ENCODE measurements around the gene LRFN5.
"Not testable (repeated sequence)": the region's sequence is repeated elsewhere in the genome, so short reads cannot be mapped to it uniquely, and the experiment has no call there.

The LRFN5 gene

GRCh38 chr14:41636492-41637392 lies 30.1 kb downstream of the LRFN5 start:
- no peak for DNase-seq (ENCODE audit: low spot score)

- DNase-seq (ENCODE audit: low spot score) = no peak
Observed at GRCh38 chr14:41641690-41642089, 35.0 kb downstream of the LRFN5 start.

- no peak for DNase-seq (ENCODE audit: low spot score)
Observed at GRCh38 chr14:41642367-41642766, 35.7 kb downstream of the LRFN5 start.

GRCh38 chr14:41642789-41643188 lies 36.1 kb downstream of the LRFN5 start:
- DNase-seq (ENCODE audit: low spot score) = no peak

- DNase-seq (ENCODE audit: low spot score) = no peak
Observed at GRCh38 chr14:41644606-41645005, 37.9 kb downstream of the LRFN5 start.

- no peak for DNase-seq (ENCODE audit: low spot score)
Observed at GRCh38 chr14:41650802-41651201, 44.1 kb downstream of the LRFN5 start.

- DNase-seq (ENCODE audit: low spot score) = no peak
Observed at GRCh38 chr14:41654196-41654595, 47.5 kb downstream of the LRFN5 start.

GRCh38 chr14:41662780-41663472 lies 56.2 kb downstream of the LRFN5 start:
- no peak for DNase-seq (ENCODE audit: low spot score)

GRCh38 chr14:41663473-41663850 lies 56.8 kb downstream of the LRFN5 start:
- DNase-seq (ENCODE audit: low spot score) = peak; percentile 22

GRCh38 chr14:41666301-41666700 lies 59.6 kb downstream of the LRFN5 start:
- DNase-seq (ENCODE audit: low spot score) = no peak

- no peak for DNase-seq (ENCODE audit: low spot score)
Observed at GRCh38 chr14:41668356-41668755, 61.7 kb downstream of the LRFN5 start.

GRCh38 chr14:41673601-41674000 lies 66.9 kb downstream of the LRFN5 start:
- DNase-seq (ENCODE audit: low spot score) = not testable (repeated sequence)

- DNase-seq (ENCODE audit: low spot score) = not testable (repeated sequence)
Observed at GRCh38 chr14:41674511-41674971, 67.9 kb downstream of the LRFN5 start.

GRCh38 chr14:41699486-41699885 lies 92.8 kb downstream of the LRFN5 start:
- no peak for DNase-seq (ENCODE audit: low spot score)

GRCh38 chr14:41718477-41719166 lies 111.9 kb downstream of the LRFN5 start:
- peak; percentile 2 for DNase-seq (ENCODE audit: low spot score)

GRCh38 chr14:41739203-41739602 lies 132.5 kb downstream of the LRFN5 start:
- no peak for DNase-seq (ENCODE audit: low spot score)

GRCh38 chr14:41743140-41743539 lies 136.5 kb downstream of the LRFN5 start:
- DNase-seq (ENCODE audit: low spot score) = no peak

- no peak for DNase-seq (ENCODE audit: low spot score)
Observed at GRCh38 chr14:41749429-41749828, 142.8 kb downstream of the LRFN5 start.

GRCh38 chr14:41750575-41750974 lies 143.9 kb downstream of the LRFN5 start:
- DNase-seq (ENCODE audit: low spot score) = not testable (repeated sequence)

- DNase-seq (ENCODE audit: low spot score) = no peak
Observed at GRCh38 chr14:41758011-41758665, 151.5 kb downstream of the LRFN5 start.

- DNase-seq (ENCODE audit: low spot score) = no peak
Observed at GRCh38 chr14:41761204-41761603, 154.5 kb downstream of the LRFN5 start.

- no peak for DNase-seq (ENCODE audit: low spot score)
Observed at GRCh38 chr14:41766772-41767171, 160.1 kb downstream of the LRFN5 start.
